Lower lobe of right lung (tissue), 2 donors: Measurements from ENCODE around the gene PDCD2. TPM values are rescaled to one million over a fixed set of nuclear protein-coding genes. Genes with fewer than 3 reads are reported as not detected.

ENCODE experiments used
- ATAC-seq, 2 donors: fragments of 200-7000 bp; cut with Tn5 transposase; one replicate each; pipeline ENCODE4 v1.9.1; 2020 to 2022; ENCODE audit warnings: mild to moderate bottlenecking in 2 of 2, moderate library complexity in 2 of 2
- DNase-seq: peaks from one replicate; pipeline ENCODE4 v3.0.0-alpha.2; 2020
- H3K27ac ChIP-seq: fragments of 200-600 bp; one replicate; pipeline ENCODE4 v1.8.0; 2022
- H3K27me3 ChIP-seq: fragments of 200-600 bp; one replicate; pipeline ENCODE4 v1.8.0; 2022; ENCODE audit warnings: low read depth
- H3K36me3 ChIP-seq: fragments of 200-600 bp; one replicate; pipeline ENCODE4 v1.8.0; 2022; ENCODE audit warnings: mild to moderate bottlenecking
- H3K4me1 ChIP-seq: fragments of 200-600 bp; one replicate; pipeline ENCODE4 v1.8.0; 2022
- H3K4me3 ChIP-seq: fragments of 200-600 bp; one replicate; pipeline ENCODE4 v1.8.0; 2022; ENCODE audit warnings: mild to moderate bottlenecking
- H3K9me3 ChIP-seq: fragments of 200-600 bp; one replicate; pipeline ENCODE4 v1.8.0; 2022
- CTCF ChIP-seq: fragments of 200-600 bp; IDR thresholded peaks from one replicate; pipeline ENCODE4 v1.8.0; 2022; ENCODE audit warnings: antibody characterized with exemption, mild to moderate bottlenecking
- intact Hi-C: fragments of 100-400 bp; cut with DNase I; formaldehyde crosslinking; loops from one replicate; pipeline ENCODE4 v1.11.0; 2022
- total RNA-seq: library from RNA; stranded (reverse); fragmentation: NEBNext Ultra II Directional; extraction: Animal tissue kit (Norgen Biotek cat#: 25700); gene quantifications from one replicate; pipeline ENCODE4 v1.2.1, GENCODE V29; 2021
- donor health status: DM: no; HTN: yes; CAD: no; lungs with severe emphysema.

Gene PDCD2
- total RNA-seq, 1 donor from 2014 or later = 48.9 TPM

- intact Hi-C loops = no loop called here
- no peaks in the 10 kb centered on the region for H3K27me3 ChIP-seq
- H3K36me3 ChIP-seq = peaks cover 38% of the 10 kb centered on the region
- no peak for TF ChIP-seq CTCF
- ATAC-seq (peak; percentile 98 to 99), DNase-seq (peak; percentile 98)
- H3K9me3 ChIP-seq = no peaks in the 10 kb centered on the region
- H3K27ac ChIP-seq = peak within 1 kb of the TSS; percentile 95
- H3K4me1 ChIP-seq = peaks cover 50% of the 10 kb centered on the region
- H3K4me3 ChIP-seq = peak within 1 kb of the TSS; percentile 92
These were observed 30.2 kb downstream of the PDCD2 start, which contains the start of gene TBP for GRCh38 chr6:170554013-170554795. Gene TBP (plus strand): TSS chr6:170554369. CDS start chr6:170557030, 2,661 bp downstream.

GRCh38 chr6:170553534-170554012 lies 30.9 kb downstream of the PDCD2 start:
- no peak for TF ChIP-seq CTCF
- Histone ChIP-seq H3K27ac (peak overlapping the region; percentile 95), H3K36me3 (peaks cover 38% of the 10 kb centered on the region), H3K4me3 (peak overlapping the region; percentile 92), H3K9me3 (no peaks in the 10 kb centered on the region), H3K27me3 (no peaks in the 10 kb centered on the region), H3K4me1 (peaks cover 55% of the 10 kb centered on the region)
- intact Hi-C loops = no loop called here
- ATAC-seq (peak; percentile 56 to 64), DNase-seq (no peak)

GRCh38 chr6:170552765-170553533 lies 31.5 kb downstream of the PDCD2 start, which contains the start of gene PSMB1:
Gene PSMB1 (minus strand): TSS chr6:170553307. CDS start chr6:170553242, 65 bp downstream.
- peak; percentile 96 for DNase-seq
- Histone ChIP-seq H3K36me3 (peaks cover 39% of the 10 kb centered on the region), H3K27ac (peak within 1 kb of the TSS; percentile 95), H3K4me3 (peak within 1 kb of the TSS; percentile 92), H3K27me3 (no peaks in the 10 kb centered on the region), H3K4me1 (peaks cover 56% of the 10 kb centered on the region), H3K9me3 (no peaks in the 10 kb centered on the region)
- intact Hi-C loops = no loop called here
- no peak for TF ChIP-seq CTCF
- peak; percentile 90 to 96 for ATAC-seq

GRCh38 chr6:170545405-170545804 lies 39.0 kb downstream of the PDCD2 start:
- ATAC-seq = peak in 1 of 2 donors; percentile 73

More at GRCh38 chr6:170545405-170545804, 39.0 kb downstream of the PDCD2 start:
- no peak overlapping the region for H3K4me3 ChIP-seq
- H3K4me1 ChIP-seq = peaks cover 25% of the 10 kb centered on the region
- H3K27ac ChIP-seq = no peak overlapping the region
- no peaks in the 10 kb centered on the region for H3K27me3 ChIP-seq
- intact Hi-C loops = no loop called here
- H3K9me3 ChIP-seq = no peaks in the 10 kb centered on the region
- peaks cover 99% of the 10 kb centered on the region for H3K36me3 ChIP-seq
- DNase-seq = no peak
- no peak for TF ChIP-seq CTCF
